GM18861 (cell line): Measurements from ENCODE around the gene F8A2.
"Not testable (repeated sequence)": the region's sequence is repeated elsewhere in the genome, so short reads cannot be mapped to it uniquely, and the experiment has no call there.

ENCODE experiments used
- ATAC-seq: cut with Tn5 transposase; IDR thresholded peaks from one replicate; pipeline ENCODE4 v1.9.1; 2021; ENCODE audit not compliant: unreplicated experiment

Gene F8A2

DNA sequence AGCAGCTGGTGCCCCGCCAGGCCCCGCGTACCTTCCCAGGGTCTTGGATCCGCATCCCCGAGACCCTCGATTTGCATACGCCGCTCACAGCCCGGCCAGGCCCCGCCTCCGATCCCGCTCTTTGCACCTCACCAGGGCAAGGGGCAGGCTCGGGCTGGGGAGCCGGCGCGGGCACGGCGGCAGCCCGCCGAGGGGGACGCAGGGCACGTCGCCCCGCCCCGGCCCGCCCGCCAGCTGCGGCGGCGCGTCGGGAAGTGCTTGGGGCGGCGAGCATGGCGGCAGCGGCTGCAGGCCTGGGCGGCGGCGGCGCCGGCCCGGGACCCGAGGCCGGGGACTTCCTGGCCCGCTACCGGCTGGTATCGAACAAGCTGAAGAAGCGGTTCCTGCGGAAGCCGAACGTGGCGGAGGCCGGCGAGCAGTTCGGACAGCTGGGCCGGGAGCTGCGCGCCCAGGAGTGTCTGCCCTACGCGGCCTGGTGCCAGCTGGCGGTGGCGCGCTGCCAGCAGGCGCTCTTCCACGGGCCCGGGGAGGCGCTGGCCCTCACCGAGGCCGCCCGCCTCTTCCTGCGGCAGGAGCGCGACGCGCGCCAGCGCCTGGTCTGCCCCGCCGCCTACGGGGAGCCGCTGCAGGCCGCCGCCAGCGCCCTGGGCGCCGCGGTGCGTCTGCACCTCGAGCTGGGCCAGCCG is at the start of gene F8A2:
Gene F8A2 (plus strand): TSS at position 253 of the 686 bp plus-strand sequence. CDS start 20 bp downstream, at position 273.
- peak; percentile 84 for ATAC-seq

DNA sequence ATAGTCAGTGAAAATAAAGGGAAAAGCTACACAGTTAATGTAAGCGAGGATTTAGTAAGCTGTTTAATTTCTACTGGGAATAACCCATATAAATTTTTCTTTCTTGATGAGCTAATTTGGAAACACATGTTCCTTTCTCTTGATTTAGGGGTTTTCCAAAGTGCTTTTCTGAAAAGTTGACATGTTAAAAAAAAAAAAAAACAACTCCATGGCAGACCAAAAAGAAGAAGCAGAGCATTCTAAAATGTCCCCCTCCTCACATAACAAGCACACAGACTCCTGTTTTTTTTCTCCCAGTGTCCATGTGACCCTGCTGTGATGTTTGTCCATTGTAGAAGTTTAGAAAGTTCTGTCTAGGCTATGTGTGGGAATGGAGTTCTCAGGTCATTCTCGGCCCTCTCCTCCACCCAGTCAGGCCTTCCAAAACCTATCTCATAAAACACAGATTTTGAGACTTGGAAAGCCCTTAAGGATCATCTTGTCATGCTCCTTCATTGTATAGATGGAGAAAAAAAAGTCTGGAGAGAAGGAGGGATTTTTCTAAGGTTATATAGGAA is 48.3 kb upstream of the F8A2 start:
- no peak for ATAC-seq

DNA sequence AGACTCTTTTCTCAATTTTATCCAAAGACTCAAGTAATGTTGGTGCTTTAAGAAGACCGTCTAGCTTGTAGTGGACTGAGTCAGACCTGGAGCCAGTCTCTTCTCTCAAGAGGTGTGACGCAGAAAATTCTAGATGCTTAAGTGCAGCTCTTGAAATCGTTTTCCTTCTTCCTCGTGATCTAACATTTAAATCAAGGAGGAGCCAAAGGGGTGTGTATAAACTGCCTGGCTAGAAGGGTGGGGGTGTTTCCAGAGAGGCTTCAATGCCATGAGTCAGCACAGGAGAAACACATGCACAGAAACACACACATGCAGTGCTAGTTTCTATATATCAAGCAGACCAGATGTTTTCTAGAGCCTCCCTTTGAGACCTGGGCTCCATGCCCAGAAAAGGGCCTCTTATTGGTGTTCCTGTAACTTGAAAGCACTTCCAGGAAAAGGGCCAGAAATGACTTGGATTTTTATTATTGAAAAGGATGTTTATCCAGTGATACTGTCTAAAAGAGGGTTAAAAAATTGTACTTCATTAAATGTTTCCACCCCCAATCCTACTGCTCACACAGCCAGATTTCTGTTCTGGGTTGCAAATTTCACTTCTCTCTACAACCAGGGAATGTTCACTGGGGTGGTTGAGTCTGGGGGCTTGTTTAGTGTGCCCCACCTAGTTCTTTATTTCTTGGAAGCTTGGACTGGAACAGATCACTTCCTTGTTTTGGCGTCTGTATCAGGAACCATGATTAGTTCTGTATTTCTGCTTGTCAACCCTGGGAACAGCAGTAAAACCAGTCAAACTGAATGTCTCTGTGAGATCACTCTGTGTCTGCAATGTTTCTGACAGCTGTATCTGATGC is 47.2 kb upstream of the F8A2 start, which contains the start of gene CLIC2:
Gene CLIC2 (minus strand): TSS at position 129 of the 851 bp plus-strand sequence. CDS start 187 bp downstream, outside the sequence.
- ATAC-seq = no peak

DNA sequence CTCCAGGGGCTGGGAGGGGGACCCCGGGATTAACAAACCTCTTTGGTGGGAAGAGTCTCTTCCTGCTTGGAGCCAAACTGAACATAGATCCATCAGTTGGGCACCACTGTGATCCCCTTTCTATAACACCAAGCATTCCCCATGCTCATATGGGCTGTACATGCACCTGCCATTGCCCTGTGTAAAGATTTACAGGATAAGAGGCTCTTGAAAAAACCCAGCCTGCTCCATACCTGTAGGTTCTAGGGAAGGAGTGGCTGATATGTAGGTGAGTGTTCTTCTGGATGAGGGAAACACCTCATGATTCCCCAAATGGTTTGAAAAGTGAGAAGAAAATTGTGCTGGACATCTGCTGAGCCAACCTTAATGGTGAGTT is 46.6 kb upstream of the F8A2 start:
- ATAC-seq = not testable (repeated sequence)

DNA sequence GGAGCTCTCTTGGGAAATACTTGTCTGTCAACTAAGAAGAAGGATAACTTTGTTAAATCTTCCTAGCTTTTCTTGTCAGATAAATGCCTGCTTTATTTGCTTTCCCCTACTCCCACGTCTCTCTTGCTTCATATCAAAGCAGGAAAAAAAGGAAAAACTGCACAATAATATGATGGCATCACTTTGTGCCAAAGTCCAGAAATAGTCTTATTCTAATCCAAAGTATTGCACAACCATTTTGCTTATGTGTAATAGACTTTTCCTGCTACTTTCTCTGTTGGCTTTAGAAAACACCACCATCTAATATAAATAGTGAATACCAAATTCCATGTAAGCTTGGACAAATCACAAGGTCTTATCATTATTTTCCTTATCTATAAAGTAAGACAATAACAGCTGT is 36.2 kb upstream of the F8A2 start:
- ATAC-seq = not testable (repeated sequence)

DNA sequence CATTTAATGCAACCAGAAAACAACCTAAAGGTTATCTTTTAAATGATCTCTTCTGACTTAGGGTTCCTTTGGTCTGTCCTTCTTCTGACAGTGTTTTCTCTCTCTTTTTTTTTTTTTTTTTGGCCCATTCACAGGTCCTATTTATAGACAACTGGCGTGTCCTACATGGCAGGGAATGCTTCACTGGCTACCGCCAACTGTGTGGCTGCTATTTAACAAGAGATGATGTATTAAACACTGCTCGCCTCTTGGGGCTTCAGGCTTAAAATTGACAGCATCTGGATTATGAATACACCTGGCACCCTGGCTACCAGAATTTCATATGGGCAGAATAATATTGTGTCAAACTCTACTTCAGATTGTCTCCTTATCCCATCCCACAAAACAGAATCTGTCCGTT is 32.4 kb upstream of the F8A2 start:
- not testable (repeated sequence) for ATAC-seq

DNA sequence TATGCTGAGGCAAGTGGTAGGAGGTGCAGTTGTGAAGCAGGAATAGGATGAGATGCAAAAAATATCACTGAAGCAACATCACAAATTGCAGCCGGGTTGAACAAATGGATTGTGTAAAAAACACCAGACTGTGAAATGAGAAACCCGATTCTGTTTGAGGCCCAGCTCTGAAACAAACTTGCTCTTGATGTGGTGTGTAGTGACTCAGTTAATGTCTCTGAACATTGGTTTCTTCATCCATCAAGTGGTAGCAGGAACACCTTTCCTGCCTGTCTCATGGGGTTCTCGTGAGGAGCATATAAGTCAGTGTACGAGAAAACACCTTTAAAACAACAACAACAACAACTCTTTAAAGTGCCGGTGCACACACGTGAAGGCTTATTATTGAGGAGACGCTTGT is 18.2 kb upstream of the F8A2 start:
- ATAC-seq = not testable (repeated sequence)

DNA sequence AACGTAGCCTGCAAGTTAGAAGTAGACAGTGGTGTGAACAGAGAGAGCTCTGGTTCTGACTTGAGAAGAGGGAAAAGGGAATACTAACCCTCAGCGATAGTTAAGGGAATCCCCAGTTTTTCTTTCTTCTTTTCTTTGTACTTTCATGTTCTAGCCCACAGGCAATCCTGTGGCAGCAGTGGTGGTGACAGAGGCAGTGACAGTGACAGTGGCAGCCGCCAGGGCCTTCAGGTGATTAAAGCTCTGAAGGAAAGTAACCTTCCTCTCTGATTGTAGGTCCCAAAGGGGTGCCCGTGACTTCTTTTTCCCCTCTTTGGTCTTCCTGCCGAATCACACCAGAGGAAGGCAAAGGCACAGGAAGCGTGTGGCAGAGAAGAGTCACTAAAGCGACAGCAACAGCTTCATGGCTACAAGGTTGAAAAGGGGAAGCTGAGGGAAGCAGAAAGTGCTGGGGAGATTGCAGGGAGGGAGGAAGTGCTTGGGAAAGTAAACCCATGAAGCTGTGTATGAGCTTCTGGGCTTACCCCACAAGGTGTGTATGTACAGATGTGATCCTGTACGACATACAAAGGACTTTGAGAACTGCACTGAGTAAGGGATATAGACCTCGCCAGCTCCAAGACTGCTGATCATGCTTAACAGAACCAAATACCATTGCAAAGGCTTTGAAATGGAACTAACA is 8.0 kb upstream of the F8A2 start:
- ATAC-seq = not testable (repeated sequence)

DNA sequence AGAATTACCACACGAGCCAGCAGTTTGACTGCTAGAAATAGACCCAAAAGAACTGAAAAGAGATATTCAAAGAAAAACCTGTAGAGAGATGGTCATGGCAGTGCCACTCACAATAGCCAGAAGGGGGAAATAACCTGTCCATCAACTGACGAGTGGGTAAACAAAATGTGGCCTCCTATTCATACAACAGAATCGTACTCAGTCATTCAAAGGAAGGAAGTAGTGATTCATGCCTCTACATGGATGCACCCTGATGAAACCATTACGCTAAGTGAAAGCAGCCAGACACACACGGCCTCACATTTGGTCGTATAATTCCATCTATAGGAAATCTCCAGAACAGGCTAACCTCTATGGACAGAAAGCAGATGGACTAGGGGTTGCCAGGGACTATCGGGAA is 2.1 kb upstream of the F8A2 start:
- ATAC-seq = not testable (repeated sequence)

DNA sequence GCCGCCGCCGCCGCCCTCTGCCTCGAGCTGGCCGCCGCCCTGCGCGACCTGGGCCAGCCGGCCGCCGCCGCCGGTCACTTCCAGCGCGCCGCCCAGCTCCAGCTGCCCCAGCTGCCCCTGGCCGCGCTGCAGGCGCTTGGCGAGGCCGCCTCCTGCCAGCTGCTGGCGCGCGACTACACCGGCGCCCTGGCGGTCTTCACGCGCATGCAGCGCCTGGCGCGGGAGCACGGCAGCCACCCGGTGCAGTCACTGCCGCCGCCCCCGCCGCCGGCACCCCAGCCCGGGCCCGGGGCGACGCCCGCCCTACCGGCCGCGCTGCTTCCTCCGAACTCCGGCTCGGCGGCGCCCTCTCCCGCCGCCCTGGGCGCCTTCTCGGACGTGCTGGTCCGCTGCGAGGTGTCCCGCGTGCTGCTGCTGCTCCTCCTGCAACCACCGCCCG is 653 bp downstream of the F8A2 start:
- ATAC-seq = peak; percentile 37

DNA sequence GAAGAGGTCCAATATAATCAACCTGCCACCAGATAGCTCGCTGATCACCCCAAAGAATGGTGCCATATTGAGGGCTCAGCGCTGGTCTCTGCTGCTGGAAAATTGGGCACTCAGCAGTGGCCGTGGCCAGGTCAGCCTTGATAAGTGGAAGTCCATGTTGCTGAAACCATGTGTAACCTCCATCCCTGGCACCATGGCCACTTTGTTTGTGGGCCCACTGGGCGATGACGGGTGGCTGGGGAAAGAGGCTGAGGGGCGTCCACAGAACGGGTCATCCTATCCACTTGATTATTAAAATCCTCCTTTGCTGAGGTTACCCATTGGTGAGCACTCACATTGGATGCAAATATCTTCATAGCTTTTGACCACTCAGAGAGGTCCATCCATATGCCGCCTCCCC is 7.7 kb downstream of the F8A2 start:
- ATAC-seq = no peak

DNA sequence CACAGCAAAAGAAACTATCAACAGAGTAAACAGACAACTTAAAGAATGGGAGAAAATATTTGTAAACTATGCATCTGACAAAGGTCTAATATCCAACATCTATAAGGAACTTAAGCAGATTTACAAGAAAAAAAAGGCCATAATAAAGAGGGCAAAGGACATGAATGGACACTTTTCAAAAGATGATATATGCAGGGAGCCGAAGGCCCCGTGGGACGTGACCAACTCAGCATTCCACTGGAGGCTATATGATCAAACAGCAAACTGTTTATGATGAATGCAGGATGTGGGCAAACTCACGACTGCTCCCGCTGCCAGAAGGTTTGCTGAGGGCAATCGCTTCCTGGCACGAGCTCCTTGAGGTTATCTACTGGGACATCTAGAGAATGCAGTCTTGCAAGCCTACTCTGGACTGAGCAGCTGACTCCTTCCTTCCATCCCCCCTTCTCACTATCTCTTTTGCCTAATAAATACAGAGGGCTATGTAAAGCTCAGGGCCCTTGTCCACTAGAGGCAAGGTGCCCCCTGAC is 12.9 kb downstream of the F8A2 start:
- not testable (repeated sequence) for ATAC-seq

DNA sequence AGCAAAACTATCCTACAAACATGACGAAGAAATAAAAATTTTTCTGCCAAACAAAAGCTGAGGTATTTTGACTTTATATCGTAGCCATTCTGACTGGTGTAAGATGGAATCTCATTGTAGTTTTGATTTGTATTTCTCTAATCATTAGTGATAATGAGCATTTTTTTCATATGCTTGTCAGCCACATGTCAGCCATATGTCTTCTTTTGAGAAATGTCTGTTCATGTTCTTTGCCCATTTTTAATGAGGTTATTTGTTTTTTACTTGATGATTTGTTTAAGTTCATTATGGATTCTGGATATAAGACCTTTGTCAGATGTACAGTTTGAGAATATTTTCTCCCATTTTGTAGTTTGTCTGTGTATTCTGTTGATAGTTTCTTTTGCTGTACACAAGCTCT is 24.5 kb downstream of the F8A2 start:
- ATAC-seq = no peak

DNA sequence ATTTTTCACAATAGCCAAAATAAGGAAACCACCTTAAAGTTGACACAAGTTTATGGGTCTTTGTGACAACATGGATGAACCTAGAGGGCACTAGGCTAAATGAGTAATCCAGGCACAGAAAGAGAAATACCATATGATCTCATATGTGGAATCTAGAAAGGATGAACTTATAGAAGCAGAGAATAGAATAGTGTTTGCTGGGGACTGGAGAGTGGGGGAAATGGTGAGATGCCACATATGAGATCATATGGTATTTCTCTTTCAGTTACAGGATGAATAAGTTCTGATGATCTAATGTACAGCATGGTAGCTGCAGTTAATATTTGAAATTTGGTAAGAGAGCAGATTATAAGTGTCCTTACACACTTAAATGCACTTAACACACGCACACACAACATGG is 35.9 kb downstream of the F8A2 start:
- ATAC-seq = no peak
